ENCODE results near the gene LRGUK.

LRGUK gene

DNA sequence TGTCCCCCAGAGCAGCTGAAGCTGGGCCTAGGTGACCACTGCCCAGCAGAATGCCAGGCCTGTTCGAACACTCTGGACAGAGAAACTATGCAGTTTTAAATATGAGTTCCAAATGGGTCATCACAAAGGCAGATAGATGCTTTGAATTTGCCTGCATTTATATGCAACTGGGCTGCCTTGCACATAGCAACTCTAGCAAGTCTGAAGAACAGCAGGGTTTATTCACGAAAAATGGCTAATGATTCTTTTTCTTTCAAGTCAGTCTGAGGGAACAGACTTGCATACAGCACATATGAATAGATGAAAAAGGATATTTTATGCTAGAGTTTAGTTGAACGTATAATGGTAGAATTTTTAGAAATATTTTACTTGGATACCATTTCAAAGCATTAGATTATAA, 121.1 kb downstream of the LRGUK start:
- no peak for TF ChIP-seq TAF1 (IDR thresholded peaks at IDR 0.05; ENCODE audit: low read depth, low read length)
- TF ChIP-seq POLR2AphosphoS5 (IDR thresholded peaks at IDR 0.05; ENCODE audit: low read depth, low read length), result no peak
- no peak for TF ChIP-seq POU2F2 (IDR thresholded peaks at IDR 0.05; ENCODE audit: low read depth, low read length)
- no peak for TF ChIP-seq SPI1 (IDR thresholded peaks at IDR 0.05; ENCODE audit: low read depth, low read length)
- TF ChIP-seq PAX5 (IDR thresholded peaks at IDR 0.05; ENCODE audit: insufficient read depth, low read length, severe bottlenecking), result no peak
- TF ChIP-seq POLR2A (IDR thresholded peaks at IDR 0.05; ENCODE audit: low read depth, low read length), result no peak
- no peak for DNase-seq (ENCODE audit: insufficient read length, low spot score)
- FAIRE-seq, result no peak

DNA sequence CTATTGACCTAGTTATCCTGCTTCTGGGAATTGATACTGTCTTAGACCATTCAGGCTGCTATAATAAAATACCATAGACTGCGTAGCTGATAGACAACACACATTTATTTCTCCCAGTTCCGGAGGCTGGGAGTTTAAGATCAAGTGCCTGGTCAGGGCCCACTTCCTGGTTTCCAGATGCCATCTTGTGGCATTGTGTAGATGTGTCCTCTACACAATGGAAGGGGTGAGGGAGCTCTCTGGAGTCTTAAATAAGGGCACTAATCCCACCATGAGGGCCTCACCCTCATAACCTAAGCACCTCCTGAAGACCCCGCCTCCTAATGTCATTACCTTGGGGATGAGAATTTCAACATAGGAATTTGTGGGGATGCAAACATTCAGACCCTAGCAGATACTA, 127.2 kb downstream of the LRGUK start:
- FAIRE-seq (no peak), DNase-seq (ENCODE audit: insufficient read length, low spot score) (no peak)
- TF ChIP-seq POLR2A (IDR thresholded peaks at IDR 0.05; ENCODE audit: low read depth, low read length), result no peak
- TF ChIP-seq POU2F2 (IDR thresholded peaks at IDR 0.05; ENCODE audit: low read depth, low read length), result no peak
- TF ChIP-seq PAX5 (IDR thresholded peaks at IDR 0.05; ENCODE audit: insufficient read depth, low read length, severe bottlenecking), result no peak
- TF ChIP-seq POLR2AphosphoS5 (IDR thresholded peaks at IDR 0.05; ENCODE audit: low read depth, low read length), result no peak
- no peak for TF ChIP-seq TAF1 (IDR thresholded peaks at IDR 0.05; ENCODE audit: low read depth, low read length)
- TF ChIP-seq SPI1 (IDR thresholded peaks at IDR 0.05; ENCODE audit: low read depth, low read length), result no peak

DNA sequence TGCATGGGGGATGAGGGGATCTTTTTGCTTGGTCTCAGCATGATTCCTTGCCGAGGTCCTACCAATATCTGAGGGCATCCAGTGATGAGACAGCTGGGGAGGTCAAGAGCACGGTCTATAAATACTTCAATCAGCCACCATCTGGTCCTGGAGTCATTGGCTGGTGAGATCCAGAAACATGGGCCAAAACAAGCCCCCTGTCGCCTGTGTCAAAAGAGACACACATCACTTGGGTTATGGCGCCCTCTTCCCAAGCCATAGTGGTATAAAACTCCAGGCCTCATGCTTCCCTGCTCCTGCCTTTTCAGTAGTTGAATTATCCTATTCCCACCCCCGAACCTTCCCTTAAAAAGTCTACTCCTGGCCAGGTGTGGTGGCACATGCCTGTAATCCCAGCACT, 128.7 kb downstream of the LRGUK start:
- FAIRE-seq, result no peak
- no peak for DNase-seq (ENCODE audit: insufficient read length, low spot score)
- TF ChIP-seq SPI1 (IDR thresholded peaks at IDR 0.05; ENCODE audit: low read depth, low read length) (no peak), POLR2AphosphoS5 (IDR thresholded peaks at IDR 0.05; ENCODE audit: low read depth, low read length) (no peak), POU2F2 (IDR thresholded peaks at IDR 0.05; ENCODE audit: low read depth, low read length) (no peak)

DNA sequence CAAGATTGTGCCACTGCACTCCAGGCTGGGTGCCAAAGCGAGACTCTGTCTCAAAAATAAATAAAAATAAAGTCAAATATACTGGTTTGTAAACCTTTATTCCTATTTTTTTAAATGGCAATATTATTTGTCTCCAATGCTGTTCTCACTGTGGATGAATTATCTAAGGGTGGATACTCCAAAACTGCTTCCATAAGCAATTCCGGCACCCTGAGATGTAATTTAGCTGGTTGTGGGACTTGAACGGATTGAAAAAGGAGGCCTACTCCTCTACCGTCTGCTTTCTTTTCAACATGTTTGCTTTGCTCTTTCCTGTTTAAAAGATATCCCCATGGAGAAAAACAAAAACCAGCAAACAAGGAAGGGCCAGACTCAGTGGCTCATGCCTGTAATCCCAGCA, 135.2 kb downstream of the LRGUK start:
- DNase-seq (ENCODE audit: insufficient read length, low spot score), result no peak
- TF ChIP-seq POU2F2 (IDR thresholded peaks at IDR 0.05; ENCODE audit: low read depth, low read length) (no peak), TAF1 (IDR thresholded peaks at IDR 0.05; ENCODE audit: low read depth, low read length) (no peak), POLR2A (IDR thresholded peaks at IDR 0.05; ENCODE audit: low read depth, low read length) (no peak), POLR2AphosphoS5 (IDR thresholded peaks at IDR 0.05; ENCODE audit: low read depth, low read length) (no peak), SPI1 (IDR thresholded peaks at IDR 0.05; ENCODE audit: low read depth, low read length) (no peak), PAX5 (IDR thresholded peaks at IDR 0.05; ENCODE audit: insufficient read depth, low read length, severe bottlenecking) (no peak)
- no peak for FAIRE-seq

GRCh38 chr7:134276951-134277350, 149.8 kb downstream of the LRGUK start:
- TF ChIP-seq POLR2AphosphoS5 (IDR thresholded peaks at IDR 0.05; ENCODE audit: low read depth, low read length), result no peak
- no peak for TF ChIP-seq SPI1 (IDR thresholded peaks at IDR 0.05; ENCODE audit: low read depth, low read length)
- no peak for TF ChIP-seq PAX5 (IDR thresholded peaks at IDR 0.05; ENCODE audit: insufficient read depth, low read length, severe bottlenecking)
- no peak for TF ChIP-seq POLR2A (IDR thresholded peaks at IDR 0.05; ENCODE audit: low read depth, low read length)
- TF ChIP-seq POU2F2 (IDR thresholded peaks at IDR 0.05; ENCODE audit: low read depth, low read length), result no peak
- no peak for TF ChIP-seq TAF1 (IDR thresholded peaks at IDR 0.05; ENCODE audit: low read depth, low read length)
- DNase-seq (ENCODE audit: insufficient read length, low spot score), result no peak
- no peak for FAIRE-seq

DNA sequence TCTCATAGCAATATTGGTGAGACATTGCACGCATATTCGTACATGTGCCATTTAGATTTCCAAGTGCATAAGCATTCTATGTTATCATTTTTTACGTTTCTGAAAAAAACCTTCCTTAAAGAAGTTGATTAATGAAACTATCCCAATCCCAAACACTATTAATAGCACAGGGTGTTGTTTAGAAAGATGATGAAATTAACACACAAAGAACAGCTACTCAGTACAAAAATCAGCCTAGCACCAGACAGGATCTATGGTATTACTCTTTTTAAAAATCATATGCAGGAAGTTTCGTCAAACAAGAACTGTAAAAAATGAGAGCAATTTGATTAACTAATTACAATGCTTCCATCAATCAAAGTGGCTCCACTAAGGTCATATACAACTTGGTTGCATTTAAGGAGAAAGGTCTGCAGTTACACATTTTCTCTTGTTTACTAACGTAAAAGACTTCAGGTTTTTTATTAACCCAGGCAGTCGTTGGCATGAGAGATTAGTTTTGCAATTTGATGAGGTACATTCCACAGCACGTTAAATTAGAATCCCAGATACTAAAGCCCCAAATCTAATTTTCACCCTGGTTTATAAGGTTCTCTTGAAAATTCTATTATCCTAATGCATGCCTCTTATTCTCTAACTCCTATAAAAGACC, 151.5 kb downstream of the LRGUK start:
- TF ChIP-seq POU2F2 (IDR thresholded peaks at IDR 0.05; ENCODE audit: low read depth, low read length), result no peak
- TF ChIP-seq TAF1 (IDR thresholded peaks at IDR 0.05; ENCODE audit: low read depth, low read length), result no peak
- TF ChIP-seq POLR2A (IDR thresholded peaks at IDR 0.05; ENCODE audit: low read depth, low read length), result no peak
- TF ChIP-seq POLR2AphosphoS5 (IDR thresholded peaks at IDR 0.05; ENCODE audit: low read depth, low read length), result no peak
- TF ChIP-seq PAX5 (IDR thresholded peaks at IDR 0.05; ENCODE audit: insufficient read depth, low read length, severe bottlenecking), result no peak
- no peak for TF ChIP-seq SPI1 (IDR thresholded peaks at IDR 0.05; ENCODE audit: low read depth, low read length)
- DNase-seq (ENCODE audit: insufficient read length, low spot score), result no peak
- no peak for FAIRE-seq

GRCh38 chr7:134279336-134279735, 152.2 kb downstream of the LRGUK start:
- TF ChIP-seq POU2F2 (IDR thresholded peaks at IDR 0.05; ENCODE audit: low read depth, low read length), result no peak
- no peak for TF ChIP-seq POLR2A (IDR thresholded peaks at IDR 0.05; ENCODE audit: low read depth, low read length)
- no peak for TF ChIP-seq PAX5 (IDR thresholded peaks at IDR 0.05; ENCODE audit: insufficient read depth, low read length, severe bottlenecking)
- TF ChIP-seq TAF1 (IDR thresholded peaks at IDR 0.05; ENCODE audit: low read depth, low read length), result no peak
- TF ChIP-seq SPI1 (IDR thresholded peaks at IDR 0.05; ENCODE audit: low read depth, low read length), result no peak
- TF ChIP-seq POLR2AphosphoS5 (IDR thresholded peaks at IDR 0.05; ENCODE audit: low read depth, low read length), result no peak
- FAIRE-seq, result peak; percentile 60

DNA sequence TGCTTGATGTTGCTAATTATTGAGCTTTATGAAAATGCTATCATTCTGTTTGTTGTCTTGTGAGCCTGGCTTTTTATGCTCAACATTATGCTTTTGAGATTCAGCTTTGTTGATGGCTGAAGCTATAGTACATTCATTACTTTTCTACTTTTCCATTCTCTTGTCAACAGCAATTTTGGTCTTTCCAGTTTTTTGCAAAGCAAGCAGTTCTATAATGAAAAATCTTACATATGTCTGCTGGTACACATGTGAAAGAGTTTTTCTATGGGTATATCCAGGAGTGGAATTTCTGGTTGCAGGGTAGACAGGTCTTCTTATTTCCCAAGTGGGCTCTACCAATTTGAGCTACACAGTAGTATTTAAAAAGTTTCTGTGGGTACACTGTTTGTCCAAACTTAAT, 152.8 kb downstream of the LRGUK start:
- FAIRE-seq (no peak), DNase-seq (ENCODE audit: insufficient read length, low spot score) (no peak)
- TF ChIP-seq PAX5 (IDR thresholded peaks at IDR 0.05; ENCODE audit: insufficient read depth, low read length, severe bottlenecking) (no peak), POLR2AphosphoS5 (IDR thresholded peaks at IDR 0.05; ENCODE audit: low read depth, low read length) (no peak), TAF1 (IDR thresholded peaks at IDR 0.05; ENCODE audit: low read depth, low read length) (no peak), POU2F2 (IDR thresholded peaks at IDR 0.05; ENCODE audit: low read depth, low read length) (no peak), SPI1 (IDR thresholded peaks at IDR 0.05; ENCODE audit: low read depth, low read length) (no peak), POLR2A (IDR thresholded peaks at IDR 0.05; ENCODE audit: low read depth, low read length) (no peak)

More at GRCh38 chr7:134279336-134279735, 152.2 kb downstream of the LRGUK start:
- no peak for DNase-seq (ENCODE audit: insufficient read length, low spot score)

DNA sequence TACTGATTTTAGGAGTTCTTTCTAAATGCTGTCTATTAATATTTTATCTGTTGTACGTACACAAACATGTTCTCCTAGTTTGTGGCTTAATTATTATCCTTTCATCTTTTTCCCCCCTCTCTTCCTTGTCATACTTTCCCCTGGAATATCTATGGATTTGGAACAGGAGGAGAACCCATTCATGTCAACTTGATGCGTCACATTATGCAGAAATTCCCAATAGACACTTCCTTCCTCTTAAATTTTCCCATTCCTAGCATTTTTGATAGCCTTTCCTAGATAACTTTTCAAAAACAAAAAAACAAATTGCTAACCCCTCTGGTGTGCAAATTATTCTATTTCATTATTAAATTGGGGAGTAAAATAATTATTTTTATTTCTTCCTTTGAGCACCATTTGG, 153.4 kb downstream of the LRGUK start:
- DNase-seq (ENCODE audit: insufficient read length, low spot score) (no peak), FAIRE-seq (no peak)
- TF ChIP-seq POLR2AphosphoS5 (IDR thresholded peaks at IDR 0.05; ENCODE audit: low read depth, low read length) (no peak), PAX5 (IDR thresholded peaks at IDR 0.05; ENCODE audit: insufficient read depth, low read length, severe bottlenecking) (no peak), TAF1 (IDR thresholded peaks at IDR 0.05; ENCODE audit: low read depth, low read length) (no peak), POU2F2 (IDR thresholded peaks at IDR 0.05; ENCODE audit: low read depth, low read length) (no peak), POLR2A (IDR thresholded peaks at IDR 0.05; ENCODE audit: low read depth, low read length) (no peak), SPI1 (IDR thresholded peaks at IDR 0.05; ENCODE audit: low read depth, low read length) (no peak)

- no peak for TF ChIP-seq TAF1 (IDR thresholded peaks at IDR 0.05; ENCODE audit: low read depth, low read length)
- no peak for TF ChIP-seq POLR2A (IDR thresholded peaks at IDR 0.05; ENCODE audit: low read depth, low read length)
- no peak for TF ChIP-seq PAX5 (IDR thresholded peaks at IDR 0.05; ENCODE audit: insufficient read depth, low read length, severe bottlenecking)
- no peak for TF ChIP-seq POLR2AphosphoS5 (IDR thresholded peaks at IDR 0.05; ENCODE audit: low read depth, low read length)
- no peak for TF ChIP-seq SPI1 (IDR thresholded peaks at IDR 0.05; ENCODE audit: low read depth, low read length)
- no peak for TF ChIP-seq POU2F2 (IDR thresholded peaks at IDR 0.05; ENCODE audit: low read depth, low read length)
- DNase-seq (ENCODE audit: insufficient read length, low spot score), result no peak
- no peak for FAIRE-seq
These were observed 156.9 kb downstream of the LRGUK start for GRCh38 chr7:134284011-134284410.
